Measurements from ENCODE around the gene MAP3K12. TPM values are rescaled to one million over a fixed set of nuclear protein-coding genes. Genes with fewer than 3 reads are reported as not detected.

The MAP3K12 gene
- polyA plus RNA-seq, 1 donor from 2014 or later: 82.0 TPM

DNA sequence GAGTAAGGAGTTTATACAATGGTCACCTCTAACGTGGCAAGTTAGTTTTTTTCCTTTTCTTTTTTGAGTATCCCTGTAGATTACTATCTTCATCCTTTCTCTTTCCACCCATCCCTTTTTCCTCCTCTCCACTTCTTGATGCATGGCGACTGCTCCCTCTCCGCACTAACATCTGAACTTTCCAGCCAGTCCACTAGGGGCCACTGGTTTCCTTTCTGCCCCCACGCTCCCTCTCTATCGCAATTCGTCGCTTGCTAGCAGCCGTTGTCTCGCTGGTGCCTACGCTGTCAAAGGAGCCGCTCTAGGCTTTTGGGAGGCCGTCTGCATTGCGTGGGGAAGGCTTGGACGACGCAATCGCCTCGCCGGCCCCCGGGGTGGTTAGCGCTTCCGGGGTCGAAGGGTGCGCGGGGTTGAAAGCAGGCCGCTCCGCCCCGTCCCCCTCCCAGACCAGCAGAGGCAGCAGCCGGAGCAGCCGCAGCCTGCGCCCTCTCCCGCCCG, 47.5 kb downstream of the MAP3K12 start, which contains the start of gene PCBP2:
Gene PCBP2 (plus strand): TSS at position 442 of the 498 bp plus-strand sequence. CDS start 2,699 bp downstream, outside the sequence.
- Histone ChIP-seq H3K79me2 (replicated peaks; ENCODE audit: insufficient read depth, low read length) (peaks cover 38% of the 10 kb centered on the region), H2AFZ (ENCODE audit: low read depth, low read length) (peak within 1 kb of the TSS; percentile 60)
- peak; percentile 54 for TF ChIP-seq RAD21 (conservative IDR thresholded peaks at IDR 0.05)
- TF ChIP-seq, protein P1, sequence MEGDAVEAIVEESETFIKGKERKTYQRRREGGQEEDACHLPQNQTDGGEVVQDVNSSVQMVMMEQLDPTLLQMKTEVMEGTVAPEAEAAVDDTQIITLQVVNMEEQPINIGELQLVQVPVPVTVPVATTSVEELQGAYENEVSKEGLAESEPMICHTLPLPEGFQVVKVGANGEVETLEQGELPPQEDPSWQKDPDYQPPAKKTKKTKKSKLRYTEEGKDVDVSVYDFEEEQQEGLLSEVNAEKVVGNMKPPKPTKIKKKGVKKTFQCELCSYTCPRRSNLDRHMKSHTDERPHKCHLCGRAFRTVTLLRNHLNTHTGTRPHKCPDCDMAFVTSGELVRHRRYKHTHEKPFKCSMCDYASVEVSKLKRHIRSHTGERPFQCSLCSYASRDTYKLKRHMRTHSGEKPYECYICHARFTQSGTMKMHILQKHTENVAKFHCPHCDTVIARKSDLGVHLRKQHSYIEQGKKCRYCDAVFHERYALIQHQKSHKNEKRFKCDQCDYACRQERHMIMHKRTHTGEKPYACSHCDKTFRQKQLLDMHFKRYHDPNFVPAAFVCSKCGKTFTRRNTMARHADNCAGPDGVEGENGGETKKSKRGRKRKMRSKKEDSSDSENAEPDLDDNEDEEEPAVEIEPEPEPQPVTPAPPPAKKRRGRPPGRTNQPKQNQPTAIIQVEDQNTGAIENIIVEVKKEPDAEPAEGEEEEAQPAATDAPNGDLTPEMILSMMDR (IDR thresholded peaks at IDR 0.05; ENCODE audit: poor library complexity, severe bottlenecking): peak; percentile 99
- TF ChIP-seq EZH2 (IDR thresholded peaks at IDR 0.05; ENCODE audit: borderline replicate concordance, insufficient read depth, low read length, poor library complexity, severe bottlenecking): no peak
- TF ChIP-seq REST (IDR thresholded peaks at IDR 0.05; ENCODE audit: borderline replicate concordance): peak; percentile 82
- peak; percentile 55 for TF ChIP-seq EP300 (conservative IDR thresholded peaks at IDR 0.05; ENCODE audit: poor library complexity, severe bottlenecking)
- TF ChIP-seq POLR2AphosphoS5 (IDR thresholded peaks at IDR 0.05): peak; percentile 85
- peak; percentile 65 for TF ChIP-seq SMC3 (conservative IDR thresholded peaks at IDR 0.05; ENCODE audit: poor library complexity)
- peak; percentile 94 for TF ChIP-seq TAF1 (IDR thresholded peaks at IDR 0.05; ENCODE audit: low read depth)
- peak; percentile 57 for TF ChIP-seq MXI1 (conservative IDR thresholded peaks at IDR 0.05; ENCODE audit: poor library complexity, severe bottlenecking)

GRCh38 chr12:53450936-53451335, 48.3 kb downstream of the MAP3K12 start:
- no peaks in the 10 kb centered on the region for H3K9me2 ChIP-seq (ENCODE audit: insufficient read depth, low read length)
- H3K79me2 ChIP-seq (replicated peaks; ENCODE audit: insufficient read depth, low read length): peaks cover 37% of the 10 kb centered on the region
- H3K27ac ChIP-seq (ENCODE audit: low read length): no peak overlapping the region
- no peak overlapping the region for H3K4me3 ChIP-seq (ENCODE audit: low read length)
- H2AFZ ChIP-seq (ENCODE audit: low read depth, low read length): no peak overlapping the region
- no peak overlapping the region for H3K4me2 ChIP-seq (ENCODE audit: low read length)
- H3F3A ChIP-seq (ENCODE audit: insufficient read depth, low read length, poor library complexity, severe bottlenecking): no peaks in the 10 kb centered on the region
- H3K9ac ChIP-seq (ENCODE audit: low read length): no peak overlapping the region
- peaks cover 8% of the 10 kb centered on the region for H3K36me3 ChIP-seq (ENCODE audit: insufficient read depth, low read length)
- no peak for TF ChIP-seq EP300 (conservative IDR thresholded peaks at IDR 0.05; ENCODE audit: poor library complexity, severe bottlenecking)
- no peak for TF ChIP-seq POLR2AphosphoS5 (IDR thresholded peaks at IDR 0.05)
- TF ChIP-seq MXI1 (conservative IDR thresholded peaks at IDR 0.05; ENCODE audit: poor library complexity, severe bottlenecking): no peak
- TF ChIP-seq RAD21 (conservative IDR thresholded peaks at IDR 0.05): no peak
- no peak for TF ChIP-seq TAF1 (IDR thresholded peaks at IDR 0.05; ENCODE audit: low read depth)
- TF ChIP-seq, protein P1 (IDR thresholded peaks at IDR 0.05; ENCODE audit: poor library complexity, severe bottlenecking): no peak
- no peak for TF ChIP-seq EZH2 (IDR thresholded peaks at IDR 0.05; ENCODE audit: borderline replicate concordance, insufficient read depth, low read length, poor library complexity, severe bottlenecking)
- no peak for TF ChIP-seq REST (IDR thresholded peaks at IDR 0.05; ENCODE audit: borderline replicate concordance)
- no peak for TF ChIP-seq SMC3 (conservative IDR thresholded peaks at IDR 0.05; ENCODE audit: poor library complexity)
- no peaks in the 10 kb centered on the region for H3K9me3 ChIP-seq (ENCODE audit: low read length)
- no peaks in the 10 kb centered on the region for H3K27me3 ChIP-seq (ENCODE audit: insufficient read depth, low read depth, low read length)
- peaks cover 20% of the 10 kb centered on the region for H4K20me1 ChIP-seq (ENCODE audit: insufficient read depth)

More for the DNA sequence above, 47.5 kb downstream of the MAP3K12 start, which contains the start of gene PCBP2:
- H3K4me2 ChIP-seq (ENCODE audit: low read length): peak within 1 kb of the TSS; percentile 91
- H3K27me3 ChIP-seq (ENCODE audit: insufficient read depth, low read depth, low read length): no peaks in the 10 kb centered on the region
- no peaks in the 10 kb centered on the region for H3K9me3 ChIP-seq (ENCODE audit: low read length)
- no peaks in the 10 kb centered on the region for H3F3A ChIP-seq (ENCODE audit: insufficient read depth, low read length, poor library complexity, severe bottlenecking)
- H3K9me2 ChIP-seq (ENCODE audit: insufficient read depth, low read length): no peaks in the 10 kb centered on the region
- peak within 1 kb of the TSS; percentile 97 for H3K9ac ChIP-seq (ENCODE audit: low read length)
- H4K20me1 ChIP-seq (ENCODE audit: insufficient read depth): peaks cover 21% of the 10 kb centered on the region
- peak within 1 kb of the TSS; percentile 76 for H3K4me3 ChIP-seq (ENCODE audit: low read length)
- H3K27ac ChIP-seq (ENCODE audit: low read length): peak within 1 kb of the TSS; percentile 95
- H3K36me3 ChIP-seq (ENCODE audit: insufficient read depth, low read length): peaks cover 9% of the 10 kb centered on the region

All from neural cell (in vitro differentiated cells).